Right renal cortex interstitium (tissue), 3 donors: Measurements from ENCODE around the gene DUSP8. TPM values are rescaled to one million over a fixed set of nuclear protein-coding genes. Genes with fewer than 3 reads are reported as not detected.
"Not testable (repeated sequence)": the region's sequence is repeated elsewhere in the genome, so short reads cannot be mapped to it uniquely, and the experiment has no call there.

Experiments used
- DNase-seq, 3 donors: peaks; one replicate each; pipeline ENCODE4 v3.0.0-alpha.2; 2013; ENCODE audit warnings: low read depth in 3 of 3, low spot score in 2 of 3
- polyA plus RNA-seq, 3 donors: library from polyadenylated mRNA; unstranded; fragments of 120-200 nt; gene quantifications; one replicate each; pipeline ENCODE4 v1.2.1, GENCODE V29; 2013; ENCODE audit not compliant: insufficient read length in 3 of 3

The DUSP8 gene, protein sequence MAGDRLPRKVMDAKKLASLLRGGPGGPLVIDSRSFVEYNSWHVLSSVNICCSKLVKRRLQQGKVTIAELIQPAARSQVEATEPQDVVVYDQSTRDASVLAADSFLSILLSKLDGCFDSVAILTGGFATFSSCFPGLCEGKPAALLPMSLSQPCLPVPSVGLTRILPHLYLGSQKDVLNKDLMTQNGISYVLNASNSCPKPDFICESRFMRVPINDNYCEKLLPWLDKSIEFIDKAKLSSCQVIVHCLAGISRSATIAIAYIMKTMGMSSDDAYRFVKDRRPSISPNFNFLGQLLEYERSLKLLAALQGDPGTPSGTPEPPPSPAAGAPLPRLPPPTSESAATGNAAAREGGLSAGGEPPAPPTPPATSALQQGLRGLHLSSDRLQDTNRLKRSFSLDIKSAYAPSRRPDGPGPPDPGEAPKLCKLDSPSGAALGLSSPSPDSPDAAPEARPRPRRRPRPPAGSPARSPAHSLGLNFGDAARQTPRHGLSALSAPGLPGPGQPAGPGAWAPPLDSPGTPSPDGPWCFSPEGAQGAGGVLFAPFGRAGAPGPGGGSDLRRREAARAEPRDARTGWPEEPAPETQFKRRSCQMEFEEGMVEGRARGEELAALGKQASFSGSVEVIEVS
- 1 to 10 TPM; 2.2 to 3.0 (median 2.5) TPM for polyA plus RNA-seq

DNA sequence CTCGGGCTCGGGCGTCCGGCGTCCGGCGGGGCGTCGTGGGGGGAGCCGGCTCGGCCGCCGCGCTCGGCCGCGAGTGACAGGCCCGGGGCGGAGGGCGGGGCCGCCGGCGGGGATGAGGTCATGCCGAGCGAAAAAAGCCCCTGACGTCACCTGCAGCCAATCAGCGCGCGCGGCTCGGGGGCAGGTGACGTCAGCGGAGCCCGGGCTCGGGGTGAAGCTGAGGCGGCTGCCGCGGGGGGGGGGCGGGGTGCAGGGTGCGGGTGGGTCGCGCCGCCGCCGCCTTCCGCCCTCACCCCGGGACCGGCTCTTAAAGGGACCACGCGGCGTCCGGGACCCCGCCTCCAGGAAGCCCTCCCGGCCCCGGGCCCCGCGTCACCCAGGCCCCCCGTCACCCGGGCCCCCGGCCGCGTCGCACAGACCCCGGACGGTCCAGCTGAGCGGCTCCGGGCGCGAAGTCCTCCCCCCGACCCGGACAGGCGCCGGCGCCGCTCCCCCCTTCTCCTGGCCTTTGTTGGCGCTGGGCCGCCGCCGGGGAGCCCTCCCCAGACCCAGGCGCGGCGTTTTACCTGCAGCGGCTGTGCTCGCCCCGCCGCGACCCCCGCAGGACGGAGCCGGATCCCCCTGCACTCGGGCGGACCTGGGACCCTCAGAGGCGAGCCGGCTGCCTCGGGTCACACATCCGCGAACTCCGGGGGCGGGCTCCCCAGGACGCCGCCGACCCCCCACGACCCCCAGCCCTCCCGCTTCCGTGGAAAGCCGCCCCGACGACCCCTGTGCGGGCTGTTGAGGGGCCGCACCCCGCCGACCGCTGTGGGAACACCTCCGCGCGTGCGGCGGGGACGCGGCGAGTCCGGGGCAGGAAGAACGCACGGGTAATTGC is at the start of gene DUSP8:
Gene DUSP8 (minus strand): TSS at position 75 of the 880 bp plus-strand sequence. CDS start 6,445 bp downstream, outside the sequence.
- no peak for DNase-seq

DNA sequence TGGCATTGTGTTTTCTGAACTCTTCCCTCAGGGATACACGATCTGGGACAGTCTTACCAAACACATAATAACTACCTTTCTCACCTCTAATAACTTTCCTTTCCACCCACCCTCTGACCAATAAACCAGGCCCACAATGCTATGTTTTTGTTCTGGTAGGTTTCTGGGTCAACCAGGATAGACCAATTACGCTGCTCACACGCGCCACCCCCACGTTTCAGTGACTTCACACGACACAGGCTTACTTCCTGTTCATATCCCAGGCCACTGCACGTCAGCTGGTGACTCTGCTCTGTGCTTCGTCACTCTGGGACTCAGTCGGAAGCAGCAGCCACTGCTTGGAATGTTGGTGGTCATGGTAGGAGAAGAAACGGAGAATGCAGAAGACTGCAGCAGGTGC is 47.4 kb upstream of the DUSP8 start:
- no peak for DNase-seq

DNA sequence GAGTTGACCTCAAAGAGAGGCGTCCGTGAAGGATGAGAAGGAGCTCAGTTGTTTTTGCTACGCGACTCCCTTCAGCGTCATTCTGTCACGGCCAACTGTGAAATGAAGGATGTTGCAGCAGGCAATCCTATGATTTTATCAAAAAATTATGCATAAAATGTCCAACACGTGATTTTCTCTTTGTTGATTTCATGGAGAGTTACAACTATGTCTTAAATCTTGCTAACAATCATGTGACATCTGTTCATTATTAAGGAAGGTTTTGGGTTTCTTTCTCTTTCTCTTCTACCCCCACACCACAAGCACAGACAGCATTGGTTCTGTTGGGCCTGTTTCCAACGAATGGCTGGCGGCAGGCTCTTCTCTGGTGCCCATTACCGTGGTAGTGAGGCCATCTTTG is 46.2 kb upstream of the DUSP8 start:
- DNase-seq = no peak

DNA sequence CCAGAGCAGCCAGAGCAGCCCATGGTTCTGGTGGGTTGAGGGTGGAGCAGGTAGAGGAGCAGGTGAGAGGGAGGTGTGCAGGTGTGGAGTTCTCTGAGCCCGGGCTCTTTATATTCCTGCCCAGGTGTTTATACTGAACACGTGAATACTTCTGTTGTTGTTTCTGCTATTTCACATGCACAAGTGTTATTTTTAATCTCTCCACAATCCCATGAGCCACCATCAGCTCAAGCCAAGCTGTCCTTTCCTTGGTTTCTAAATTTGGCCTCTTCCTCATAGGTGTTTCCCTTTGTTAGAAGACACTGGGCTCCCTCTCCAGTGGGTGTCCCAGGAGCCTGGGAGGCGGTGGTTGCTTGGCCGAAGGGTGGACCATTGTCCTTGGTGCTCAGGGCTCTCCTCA is 36.3 kb upstream of the DUSP8 start, which contains the start of gene KRTAP5-3:
Gene KRTAP5-3 (minus strand): TSS at position 101 of the 400 bp plus-strand sequence. CDS start 78 bp downstream, at position 23.
- DNase-seq = no peak

DNA sequence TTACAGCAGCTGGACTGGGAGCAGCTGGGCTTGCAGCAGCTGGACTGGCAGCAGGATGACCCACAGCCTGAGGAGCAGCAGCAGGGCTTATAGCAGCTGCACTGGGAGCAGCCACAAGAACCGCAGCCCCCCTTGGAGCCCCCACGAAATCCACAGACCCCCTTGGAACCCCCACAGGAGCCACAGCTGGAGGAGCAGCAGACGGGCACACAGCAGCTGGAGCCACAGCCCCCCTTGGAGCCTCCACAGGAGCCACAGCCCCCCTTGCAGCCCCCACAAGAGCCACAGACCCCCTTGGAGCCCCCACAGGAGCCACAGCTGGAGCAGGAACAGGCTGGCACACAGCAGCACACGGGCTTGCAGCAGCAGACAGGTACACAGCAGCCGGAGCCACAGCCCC is 35.8 kb upstream of the DUSP8 start:
- DNase-seq = not testable (repeated sequence)

DNA sequence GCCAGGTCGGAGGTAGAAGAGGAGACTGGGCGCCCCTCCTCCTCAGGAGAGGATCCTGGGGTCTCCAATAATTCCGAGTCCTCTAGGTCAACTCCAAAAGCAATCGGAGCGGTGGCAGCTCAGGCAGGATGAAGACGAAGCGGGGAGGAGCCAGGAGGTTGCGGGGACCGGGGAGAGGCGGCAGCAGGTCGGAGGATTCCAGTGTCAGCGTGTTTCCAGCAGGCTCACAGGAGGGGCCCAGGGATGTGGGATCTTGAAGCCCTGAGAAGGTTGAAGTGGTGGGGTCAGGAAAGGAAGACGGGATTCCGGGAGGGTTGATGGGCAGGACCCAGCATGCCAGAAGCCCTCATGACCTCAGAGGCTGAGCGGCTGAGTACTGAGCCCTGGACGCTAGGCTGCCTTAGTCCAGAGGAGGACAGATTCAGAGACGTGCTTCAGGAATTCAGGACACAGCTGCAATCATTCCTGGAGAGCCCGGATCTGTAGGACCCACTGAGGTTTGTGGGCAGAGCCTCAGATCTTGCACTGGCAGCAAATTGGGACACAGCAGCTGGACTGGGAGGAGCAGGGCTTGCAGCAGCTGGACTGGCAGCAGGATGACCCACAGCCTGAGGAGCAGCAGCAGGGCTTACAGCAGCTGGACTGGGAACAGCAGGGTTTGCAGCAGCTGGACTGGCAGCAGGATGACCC is 35.2 kb upstream of the DUSP8 start:
- DNase-seq = not testable (repeated sequence)

DNA sequence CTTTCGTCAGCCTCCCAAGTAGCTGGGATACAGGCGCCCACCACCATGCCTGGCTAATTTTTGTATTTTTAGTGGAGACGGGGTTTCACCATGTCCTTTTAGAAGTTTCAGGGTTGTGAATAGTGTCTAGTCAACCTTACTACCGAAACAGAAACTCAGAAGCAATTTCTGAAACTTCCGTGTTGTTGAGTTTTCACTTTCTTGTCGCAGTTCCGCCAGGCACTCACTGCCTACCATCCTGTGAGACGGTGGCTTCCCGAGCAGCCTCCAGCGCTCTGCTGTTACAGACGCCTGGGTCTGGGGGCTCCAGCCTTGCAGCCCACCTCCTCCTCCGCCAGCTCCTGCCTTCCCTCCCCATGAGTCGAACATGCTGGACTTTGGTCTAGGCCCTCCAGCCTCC is 33.9 kb upstream of the DUSP8 start:
- DNase-seq = not testable (repeated sequence)

DNA sequence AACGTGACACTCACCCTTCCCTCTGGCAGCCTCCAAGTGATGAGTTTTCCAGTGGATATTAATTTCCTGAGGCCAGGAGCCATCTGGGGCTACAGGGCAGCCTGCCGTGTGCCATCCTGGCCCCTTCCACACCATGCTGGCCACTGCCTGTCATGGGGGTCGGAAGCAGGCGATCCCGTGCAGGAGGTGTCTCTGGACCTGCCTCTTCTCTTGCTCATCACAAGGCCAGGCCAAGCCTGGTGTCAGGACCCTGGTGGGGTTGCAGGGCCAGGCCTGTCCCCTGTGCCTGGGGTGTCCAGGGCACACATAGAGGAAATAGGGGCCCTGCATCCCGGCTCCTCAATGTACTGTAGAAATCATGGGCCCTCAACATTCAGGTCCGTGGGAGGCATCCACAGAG is 32.6 kb upstream of the DUSP8 start:
- no peak for DNase-seq

DNA sequence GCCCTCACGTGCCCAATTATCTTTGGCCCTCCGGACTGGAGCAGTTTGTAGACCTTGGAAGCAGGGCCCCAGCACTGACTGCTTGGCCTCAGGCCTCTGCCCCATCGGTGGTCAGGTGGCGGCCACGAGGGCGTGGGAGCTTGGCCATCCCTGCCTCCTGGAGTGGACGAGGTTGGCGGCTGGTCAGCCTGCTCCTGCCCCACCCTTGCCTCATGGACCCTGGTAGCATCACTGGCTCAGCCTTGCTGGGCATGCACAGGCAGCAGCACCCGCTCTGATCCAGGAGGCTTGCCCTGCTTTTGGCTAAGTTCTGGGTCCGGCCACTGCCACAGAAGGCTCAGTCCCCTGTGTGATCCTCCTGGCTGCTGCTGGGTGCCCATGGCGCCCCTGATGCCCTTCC is 32.1 kb upstream of the DUSP8 start:
- no peak for DNase-seq

DNA sequence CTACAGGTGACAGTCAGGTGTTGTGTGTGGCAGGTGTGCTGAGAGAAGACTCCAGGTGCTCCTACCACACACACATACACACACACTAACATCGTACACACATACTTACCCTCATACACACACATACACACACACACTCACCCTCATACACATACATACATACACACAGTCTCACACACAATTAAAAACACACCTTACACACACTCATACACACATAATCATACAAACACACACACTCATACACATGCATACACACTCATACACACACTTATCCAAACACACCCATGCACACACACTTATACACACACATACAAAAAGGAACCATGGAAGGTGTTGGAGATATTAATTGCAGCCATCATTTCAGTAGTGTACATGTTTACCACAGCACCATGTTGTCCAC is 31.6 kb upstream of the DUSP8 start:
- DNase-seq = no peak

DNA sequence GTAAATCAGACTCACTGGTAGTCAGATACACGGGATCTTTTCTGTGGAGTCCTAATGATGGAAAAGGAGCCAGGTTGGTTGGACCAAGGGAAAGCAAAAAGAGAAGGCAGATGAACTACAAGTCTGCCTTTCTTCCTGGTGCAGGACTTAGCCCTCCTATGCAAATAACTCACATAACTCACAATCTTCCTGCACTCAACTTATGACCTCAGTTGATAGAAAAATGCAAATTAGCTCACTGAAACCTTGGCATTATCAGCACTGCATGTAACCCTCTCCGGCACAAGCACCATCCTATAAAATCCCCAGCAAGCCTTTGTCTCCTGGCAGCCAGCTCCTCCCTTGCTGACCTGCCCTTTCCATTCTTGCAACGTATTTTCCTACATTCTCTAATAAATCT is 29.6 kb upstream of the DUSP8 start:
- not testable (repeated sequence) for DNase-seq

DNA sequence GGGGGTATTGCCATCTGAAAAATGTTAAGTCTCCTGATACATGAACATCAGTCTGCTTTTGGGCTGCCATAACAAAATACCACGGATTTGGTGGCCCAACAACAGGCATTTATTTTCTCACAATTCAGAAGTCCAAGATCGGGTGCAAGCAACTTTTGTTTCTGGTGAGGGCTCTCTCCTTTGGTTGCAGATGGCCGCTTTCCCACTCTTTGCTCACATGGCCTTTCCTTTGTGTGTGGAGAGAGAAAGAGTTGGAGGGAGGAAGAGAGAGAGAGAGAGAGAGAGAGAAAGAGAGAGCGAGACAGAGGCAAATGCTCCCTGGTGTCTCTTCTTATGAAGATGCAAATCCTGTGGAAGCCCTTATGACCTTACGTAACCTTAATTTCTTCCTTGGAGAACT is 28.6 kb upstream of the DUSP8 start:
- no peak for DNase-seq

DNA sequence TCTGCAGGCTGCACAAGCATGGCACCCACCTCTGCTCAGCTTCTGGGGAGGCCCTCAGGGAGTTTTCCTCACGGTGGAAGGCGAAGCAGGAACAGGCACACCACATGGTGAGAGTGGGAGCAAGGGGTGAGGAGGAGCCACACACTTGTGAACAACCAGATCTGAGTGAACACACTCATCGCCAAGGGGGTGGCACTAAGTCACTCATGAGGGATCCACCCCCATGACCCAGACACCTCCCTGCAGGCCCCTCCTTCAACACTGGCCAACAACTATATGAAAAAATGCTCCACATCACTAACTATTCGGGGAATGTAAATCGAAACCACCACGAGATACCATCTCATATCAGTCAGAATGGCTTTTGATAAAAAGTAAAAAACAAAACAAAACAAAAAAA is 26.7 kb upstream of the DUSP8 start:
- no peak for DNase-seq

DNA sequence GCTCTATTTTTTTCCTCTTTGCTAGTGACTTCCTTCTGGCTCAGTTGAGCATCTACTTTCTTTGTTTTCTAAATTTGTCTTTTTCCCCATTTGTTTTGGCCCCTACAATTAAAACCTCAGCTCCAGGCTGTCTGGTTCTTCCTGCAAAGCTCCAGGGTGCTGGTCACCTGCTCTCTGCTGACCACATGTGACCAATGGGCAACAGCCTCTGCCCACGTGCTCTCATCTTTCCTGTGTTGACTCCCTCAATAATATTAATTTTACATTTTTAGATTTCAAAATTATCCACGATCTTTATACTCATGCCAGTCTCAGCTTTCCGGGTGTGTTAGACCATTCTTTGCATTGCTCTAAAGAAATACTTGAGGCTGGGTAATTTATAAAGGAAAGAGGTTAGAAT is 26.3 kb upstream of the DUSP8 start:
- DNase-seq = not testable (repeated sequence)

DNA sequence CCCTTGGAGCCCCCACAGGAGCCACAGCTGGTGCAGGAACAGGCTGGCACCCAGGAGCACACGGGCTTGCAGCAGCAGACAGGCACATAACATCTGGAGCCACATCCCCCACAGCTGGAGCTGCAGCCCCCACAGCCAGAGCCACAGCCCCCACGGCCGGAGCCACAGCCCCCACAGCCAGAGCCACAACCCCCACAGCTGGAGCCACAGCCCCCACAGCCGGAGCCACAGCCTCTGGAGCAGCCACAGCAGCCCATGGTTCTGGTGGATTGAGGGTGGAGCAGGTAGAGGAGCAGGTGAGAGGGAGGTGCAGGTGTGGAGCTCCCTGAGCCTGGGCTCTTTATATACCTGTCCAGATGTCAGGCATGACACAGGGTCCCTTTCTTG is 25.9 kb upstream of the DUSP8 start, which contains the start of gene KRTAP5-2:
Gene KRTAP5-2 (minus strand): TSS at position 301 of the 387 bp plus-strand sequence. CDS start 44 bp downstream, at position 257.
- no peak for DNase-seq

DNA sequence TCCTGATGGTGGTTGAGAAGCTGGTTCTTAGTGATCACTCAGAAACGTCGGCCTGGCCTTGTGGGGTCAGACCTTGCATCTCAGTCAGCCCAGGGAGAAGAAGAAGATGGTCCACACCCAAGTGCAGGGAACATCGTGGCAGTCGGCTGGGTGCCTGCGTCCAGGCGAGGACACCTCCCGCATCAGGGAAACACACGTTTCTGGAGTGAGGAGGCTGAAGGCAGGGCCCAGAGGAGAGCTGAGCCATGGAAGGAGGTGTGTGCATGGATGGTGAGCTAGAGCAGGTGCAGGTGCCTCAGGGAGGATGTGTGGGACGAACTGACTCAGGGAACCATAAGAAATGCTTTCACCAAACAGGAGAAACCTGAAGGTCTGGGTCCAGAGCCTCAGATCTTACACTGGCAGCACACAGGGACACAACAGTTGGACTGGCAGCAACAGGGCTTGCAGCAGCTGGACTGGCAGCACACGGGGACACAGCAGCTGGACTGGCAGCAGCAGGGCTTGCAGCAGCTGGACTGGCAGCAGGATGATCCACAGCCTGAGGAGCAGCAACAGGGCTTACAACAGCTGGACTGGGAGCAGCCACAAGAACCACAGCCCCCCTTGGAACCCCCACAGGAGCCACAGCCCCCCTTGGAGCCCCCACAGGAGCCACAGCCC is 25.4 kb upstream of the DUSP8 start:
- DNase-seq = no peak

DNA sequence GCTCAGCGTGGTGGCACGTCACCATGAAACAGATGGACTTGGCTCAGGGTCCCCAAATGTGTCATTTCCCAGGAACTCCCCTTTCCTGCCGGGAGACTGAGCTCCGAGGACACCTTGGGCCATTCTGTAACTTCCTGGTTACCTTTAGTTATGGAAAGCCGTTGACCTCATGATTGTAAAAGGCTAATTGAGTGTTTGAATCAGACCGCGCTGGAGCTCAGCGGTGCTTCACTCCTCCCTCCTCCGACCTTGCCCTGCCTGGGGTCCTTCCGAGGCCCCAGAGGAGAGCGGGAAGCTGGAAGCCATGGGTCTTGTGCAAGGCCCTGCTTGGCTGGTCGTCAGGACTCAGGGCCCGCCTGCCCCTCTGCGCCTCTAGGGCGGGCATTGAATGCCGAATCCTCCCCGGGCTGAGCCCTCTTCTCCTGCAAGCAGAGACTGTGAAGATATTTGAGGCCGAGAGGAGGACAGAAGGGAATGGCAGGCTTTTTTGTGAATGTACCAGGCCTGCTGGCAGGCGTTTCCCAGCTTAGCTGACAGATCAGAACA is 24.6 kb upstream of the DUSP8 start:
- not testable (repeated sequence) for DNase-seq

DNA sequence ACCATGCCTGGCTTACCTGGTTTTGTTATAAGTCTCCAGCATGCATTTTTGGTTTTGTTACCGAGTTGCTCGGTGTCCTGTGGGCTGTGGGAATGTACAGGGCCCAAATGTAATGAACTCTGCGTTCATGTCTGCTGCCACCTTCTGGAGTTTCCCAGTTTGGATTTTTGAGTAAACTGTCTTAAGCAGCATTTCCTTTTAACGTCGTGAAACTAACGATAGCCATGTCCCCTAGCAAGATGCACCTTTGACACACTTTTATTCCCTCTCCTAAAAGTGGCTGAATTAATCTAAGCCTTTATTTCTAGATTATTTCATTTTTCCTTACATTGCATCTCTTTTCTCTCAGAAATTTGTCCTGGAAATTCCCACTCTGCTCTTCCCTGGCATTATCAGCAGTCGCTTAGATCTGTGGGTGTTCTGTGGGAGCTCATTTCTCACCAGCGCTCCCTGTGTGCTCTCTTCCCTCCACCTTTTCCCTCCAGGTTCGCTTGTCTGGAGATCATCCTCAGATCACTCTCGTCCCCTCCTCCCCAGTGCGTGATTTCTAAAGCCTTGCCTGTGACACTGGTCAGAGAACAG is 24.0 kb upstream of the DUSP8 start:
- not testable (repeated sequence) for DNase-seq

DNA sequence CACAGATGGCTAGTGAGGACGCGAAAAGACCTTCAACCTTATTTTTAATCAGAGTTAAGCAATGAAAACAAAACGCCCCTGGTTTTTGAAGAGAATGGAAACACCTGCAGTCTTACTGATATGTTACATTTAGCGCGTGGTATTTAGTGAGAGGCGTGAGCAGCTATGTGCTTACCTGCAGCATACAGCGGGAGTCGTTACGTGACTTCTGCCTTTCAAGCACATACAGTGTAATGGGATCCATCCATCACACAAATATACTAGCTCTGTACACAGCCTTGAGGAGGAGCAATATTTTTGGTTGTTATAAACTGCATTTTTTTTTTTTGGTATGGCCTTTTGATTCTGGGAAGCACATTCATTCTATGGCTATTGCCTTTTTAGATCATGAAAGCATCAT is 20.6 kb upstream of the DUSP8 start:
- DNase-seq = no peak
